Hematopoietic multipotent progenitor cell treated with erythropoietin and hydrocortisone succinate and interleukin-3 and kit ligand, for 15 days (in vitro differentiated cells): ENCODE results near the gene SCN8A.

ENCODE experiments used
- DNase-seq: peaks from one replicate; pipeline ENCODE4 v3.0.0-alpha.2; 2015; ENCODE audit warnings: low spot score

The SCN8A gene

GRCh38 chr12:51834411-51834810 lies 243.4 kb downstream of the SCN8A start:
- DNase-seq = no peak

DNA sequence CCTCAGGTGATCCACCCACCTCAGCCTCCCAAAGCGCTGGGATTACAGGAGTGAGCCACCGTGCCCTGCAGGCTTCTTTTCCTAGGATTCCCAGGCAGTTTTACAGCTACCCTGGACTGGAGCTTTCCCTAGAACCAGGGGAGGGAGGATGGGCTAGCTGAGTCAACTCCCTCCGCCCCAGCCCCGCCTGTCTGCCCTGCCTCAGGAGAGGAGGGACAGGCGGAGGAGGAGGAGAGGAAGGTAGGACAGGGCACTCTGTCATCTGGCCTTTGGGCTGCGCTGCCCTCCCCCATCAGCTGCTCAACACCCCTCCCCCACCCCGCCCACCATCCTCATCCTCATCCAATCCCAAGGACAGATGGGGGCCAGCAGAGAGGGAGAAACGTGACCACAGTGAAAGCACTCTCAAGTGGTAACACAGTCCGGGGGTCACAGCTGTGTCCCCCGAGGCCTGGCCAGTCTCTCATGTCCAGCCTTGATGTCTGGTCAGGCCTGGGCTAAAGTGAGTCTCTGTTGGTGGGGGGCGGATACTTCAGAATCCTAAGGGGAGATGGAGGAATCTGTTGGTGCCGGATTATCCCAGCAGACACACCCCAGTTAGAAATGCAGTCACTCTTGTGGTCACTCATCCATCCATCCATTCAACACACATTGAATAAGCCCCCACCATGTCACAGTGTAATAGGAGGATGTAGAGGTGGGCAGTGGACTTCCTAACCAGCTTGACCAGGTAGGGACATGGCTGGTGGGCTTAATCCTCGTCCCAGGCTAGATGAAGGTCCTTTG lies 245.2 kb downstream of the SCN8A start:
- no peak for DNase-seq

GRCh38 chr12:51836827-51837173 lies 245.8 kb downstream of the SCN8A start:
- DNase-seq = no peak

DNA sequence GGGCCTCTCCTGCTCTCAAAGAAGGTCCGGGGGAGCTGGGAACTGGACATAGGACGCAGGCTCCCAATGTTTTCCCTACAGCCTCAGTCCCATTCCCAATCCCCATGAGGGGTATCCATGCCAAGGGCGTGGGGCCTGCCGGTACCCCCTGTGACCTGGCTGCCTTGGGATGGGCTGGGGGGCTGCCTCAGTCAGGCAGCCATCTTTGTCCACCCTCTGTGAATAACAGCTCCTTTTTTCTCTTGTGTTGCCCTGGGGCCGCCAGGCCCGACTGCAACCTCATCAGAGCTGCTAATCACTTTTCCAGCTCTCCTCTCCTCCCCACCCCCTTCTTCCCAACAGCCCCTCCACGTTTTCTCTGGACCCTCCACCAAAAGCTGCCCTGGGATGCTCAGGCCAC lies 246.3 kb downstream of the SCN8A start:
- DNase-seq = no peak

DNA sequence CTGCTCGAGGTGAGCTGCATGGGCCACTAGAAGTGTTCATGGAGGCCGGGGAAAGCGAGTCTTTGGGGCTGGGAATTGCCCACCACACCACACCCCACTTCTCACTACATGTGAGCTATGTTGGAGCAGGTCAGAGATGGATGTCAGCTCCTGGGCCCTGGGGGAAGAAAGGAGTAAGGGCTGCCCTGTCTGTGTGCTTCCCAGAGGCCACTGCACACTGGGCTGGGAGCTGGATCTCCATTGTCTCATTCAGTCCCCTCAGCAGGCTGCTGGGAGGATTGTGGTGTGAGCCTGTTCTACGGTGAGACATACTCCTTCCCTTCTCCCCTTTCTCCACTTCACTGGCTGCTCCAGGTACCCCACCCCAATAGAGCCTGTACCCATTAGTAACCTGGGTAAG lies 247.0 kb downstream of the SCN8A start:
- DNase-seq = no peak

GRCh38 chr12:51838762-51839161 lies 247.7 kb downstream of the SCN8A start:
- no peak for DNase-seq

DNA sequence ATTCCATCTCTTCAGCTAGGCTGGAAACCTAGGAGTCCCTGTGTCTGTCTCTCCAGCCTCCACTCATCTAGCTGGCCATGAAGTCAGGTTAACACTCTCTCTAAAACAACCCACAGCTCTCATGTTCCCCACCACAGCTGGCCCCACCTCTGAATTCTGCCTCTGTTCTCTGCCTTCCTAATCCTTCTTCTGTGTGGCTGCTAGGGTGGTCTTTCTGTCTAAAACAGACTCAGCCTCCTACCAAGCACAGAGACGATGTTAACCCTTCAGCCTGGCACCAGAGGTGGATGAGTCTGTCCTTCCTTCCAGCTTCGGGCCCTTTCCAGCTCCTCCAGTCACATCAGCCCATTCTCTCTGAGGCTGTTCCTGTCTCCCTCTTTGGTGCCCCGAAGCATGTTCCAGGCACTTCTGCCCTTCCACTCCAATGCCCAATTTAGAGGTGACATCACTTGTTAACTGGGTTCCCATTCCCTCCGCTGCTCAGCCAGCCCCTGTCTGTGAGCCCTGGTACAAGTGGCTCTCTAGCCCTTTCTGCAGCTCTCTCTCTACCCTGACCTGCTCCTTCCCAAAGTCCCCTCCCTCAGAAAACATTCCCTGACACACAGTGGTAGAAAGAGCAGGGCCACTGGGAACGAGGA lies 248.4 kb downstream of the SCN8A start:
- no peak for DNase-seq

GRCh38 chr12:51840966-51841365 lies 249.9 kb downstream of the SCN8A start:
- no peak for DNase-seq

- DNase-seq = no peak
These were observed 250.7 kb downstream of the SCN8A start for GRCh38 chr12:51841727-51842126.

GRCh38 chr12:51844854-51845253 lies 253.8 kb downstream of the SCN8A start:
- DNase-seq = no peak

GRCh38 chr12:51845482-51845881 lies 254.4 kb downstream of the SCN8A start:
- DNase-seq = no peak

GRCh38 chr12:51846271-51846691 lies 255.2 kb downstream of the SCN8A start:
- no peak for DNase-seq

DNA sequence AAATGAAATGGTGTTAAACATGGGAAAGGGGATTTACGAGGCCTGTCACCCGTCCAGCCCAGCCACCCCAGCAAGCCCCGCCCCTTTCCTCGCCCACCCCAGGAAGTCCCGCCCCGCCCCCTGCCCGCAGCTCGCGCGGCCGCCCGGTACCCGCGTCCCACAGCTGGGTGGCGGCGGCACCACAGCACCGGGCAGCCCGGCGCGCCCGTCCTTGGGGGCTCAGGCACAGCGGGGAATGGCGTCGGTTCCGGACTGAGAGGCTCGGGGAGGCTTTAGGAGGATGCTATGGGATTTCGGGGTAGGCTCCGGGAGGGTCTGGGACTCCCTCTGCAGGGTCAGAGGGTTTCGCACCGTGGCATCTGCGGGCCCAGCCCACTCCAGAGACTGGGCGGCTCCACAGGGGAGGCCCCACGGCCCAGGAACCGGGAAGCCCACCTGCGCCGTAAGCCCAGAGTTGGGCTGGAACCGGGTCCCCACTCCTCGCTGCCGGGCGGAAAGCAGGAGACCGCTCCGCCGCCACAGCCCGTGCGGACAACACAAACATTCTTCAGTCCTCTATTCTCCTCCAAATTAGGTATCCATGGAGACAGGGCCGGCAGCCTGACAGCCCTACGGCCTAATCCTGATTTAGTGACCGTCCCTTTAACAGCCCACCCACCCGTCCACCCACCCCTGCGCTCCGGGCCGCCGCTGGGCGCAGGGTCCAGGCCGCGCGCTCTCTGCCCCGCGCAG lies 256.0 kb downstream of the SCN8A start:
- no peak for DNase-seq

DNA sequence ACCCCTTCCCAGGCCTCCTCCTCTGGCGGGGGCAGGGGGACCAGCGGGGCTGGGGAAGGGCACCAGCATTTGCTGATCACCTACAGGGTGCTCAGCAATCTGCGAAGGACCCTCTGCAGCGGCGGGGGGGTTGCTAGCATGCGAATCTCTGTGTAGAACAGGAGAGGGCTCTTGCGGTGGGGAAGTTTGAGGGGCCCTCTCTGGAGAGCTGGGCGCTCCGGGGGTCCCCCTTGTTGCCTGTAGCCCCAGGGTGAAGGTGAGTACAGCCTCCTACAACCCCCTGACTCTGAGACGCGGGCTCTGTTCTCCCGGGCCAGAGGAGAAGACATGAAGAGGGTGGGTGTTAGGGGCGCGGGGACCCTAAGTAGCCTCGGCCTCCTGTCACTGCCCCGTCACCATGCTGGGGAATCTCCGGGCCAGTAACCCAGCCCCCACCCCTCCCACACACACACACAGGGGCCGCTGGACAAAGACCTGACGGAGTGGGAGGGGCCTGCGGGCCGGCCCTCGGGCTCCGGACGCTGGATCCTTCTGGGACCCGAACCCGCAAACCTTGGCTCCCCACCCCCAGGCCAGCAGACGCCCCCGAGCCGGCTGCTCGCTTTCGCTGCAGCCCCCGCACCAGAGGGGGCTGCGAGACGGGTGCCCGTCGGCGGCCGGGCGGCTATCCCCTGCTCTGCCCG lies 256.8 kb downstream of the SCN8A start:
- no peak for DNase-seq

DNA sequence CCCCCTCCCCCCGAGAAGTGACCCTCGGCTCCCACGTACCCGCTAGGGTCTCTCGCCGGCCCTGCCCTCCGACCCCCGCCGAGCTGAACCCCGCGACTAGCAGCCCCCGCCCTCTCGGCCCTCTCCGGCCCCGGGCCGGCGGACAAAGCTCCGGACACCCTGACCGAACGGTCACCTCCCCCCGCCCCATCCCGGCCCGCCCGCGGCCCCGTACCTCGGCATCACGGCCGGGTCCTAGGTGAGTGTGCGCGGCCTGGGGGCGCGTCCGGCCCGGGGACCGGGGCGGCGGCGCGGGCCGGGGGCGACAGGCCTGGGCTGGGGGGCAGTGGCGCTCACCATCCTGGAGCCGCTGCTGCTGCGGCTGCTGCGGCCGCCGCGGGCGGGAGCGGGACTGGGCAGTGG lies 257.3 kb downstream of the SCN8A start, which contains the start of gene FIGNL2:
Gene FIGNL2 (minus strand): TSS at position 393 of the 402 bp plus-strand sequence. CDS start 26,305 bp downstream, outside the sequence.
- no peak for DNase-seq

- DNase-seq = no peak
These were observed 258.1 kb downstream of the SCN8A start for GRCh38 chr12:51848841-51849735.

DNA sequence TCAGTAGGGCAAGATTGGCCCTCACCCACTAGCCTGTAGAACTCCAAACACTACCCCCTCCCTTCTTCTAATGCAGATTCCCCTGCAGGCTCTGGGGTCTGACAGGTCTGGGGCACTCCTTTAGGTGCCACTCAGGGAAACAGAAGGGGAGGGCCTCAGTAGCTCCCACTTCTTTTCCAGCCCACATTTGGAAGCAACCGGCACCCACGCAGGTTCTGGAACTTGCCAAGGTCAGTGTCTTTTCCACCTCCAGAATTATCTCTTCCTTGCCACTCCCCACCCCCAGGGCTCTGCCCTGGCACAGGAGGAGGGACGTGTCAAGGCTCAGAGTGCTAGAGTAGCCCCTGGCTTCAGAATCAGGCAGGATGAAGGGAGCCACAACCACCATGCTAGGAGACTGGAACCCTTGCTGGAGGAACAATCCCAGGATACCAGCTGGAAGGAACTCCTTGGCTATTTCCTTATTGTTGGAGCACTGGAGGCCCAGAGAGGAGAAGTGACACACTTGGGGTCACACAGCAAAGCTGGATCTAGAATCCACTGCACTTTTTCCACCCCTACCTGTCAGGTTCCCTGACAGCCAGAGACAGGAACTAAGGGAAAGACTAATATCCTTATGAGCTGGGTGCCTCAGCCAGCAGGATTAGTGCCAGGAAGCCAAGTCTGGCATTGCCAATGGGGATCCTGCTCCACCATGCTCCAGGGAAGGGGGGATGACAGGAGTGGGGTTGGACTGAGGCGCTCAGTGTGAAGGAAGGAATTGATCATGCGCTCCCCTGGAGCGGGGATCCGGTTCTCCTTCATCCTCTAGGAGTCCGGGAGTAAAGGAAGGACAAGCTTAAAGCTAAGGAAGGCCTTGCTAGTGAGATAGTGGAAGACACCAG lies 259.3 kb downstream of the SCN8A start:
- DNase-seq = no peak

GRCh38 chr12:51850965-51851299 lies 259.9 kb downstream of the SCN8A start:
- no peak for DNase-seq

GRCh38 chr12:51851413-51852124 lies 260.5 kb downstream of the SCN8A start:
- DNase-seq = no peak
